A549 (cell line): ENCODE measurements around the gene CDK14.
"Not testable (repeated sequence)": the region's sequence is repeated elsewhere in the genome, so short reads cannot be mapped to it uniquely, and the experiment has no call there.

Experiments
- BCL3 ChIP-seq: fragments of >200 bp; sonication (Bioruptor Twin); formaldehyde crosslinking; IDR thresholded peaks from 3 replicates; pipeline ENCODE4 v1.6.1; 2016
- CTCF ChIP-seq: fragments of >200 bp; sonication (Bioruptor Twin); formaldehyde crosslinking; IDR thresholded peaks from 3 replicates; pipeline ENCODE4 v1.5.1; 2016
- E2F6 ChIP-seq: IDR thresholded peaks from 2 replicates; pipeline ENCODE4 v1.6.1; 2012; ENCODE audit warnings: low read depth, borderline replicate concordance
- EP300 ChIP-seq, 2 experiments: fragments of >200 bp; sonication (Bioruptor Twin); formaldehyde crosslinking; IDR thresholded peaks; 2 replicates in 1 of 2; 3 replicates in 1 of 2; pipeline ENCODE4 v1.6.1; 2016 to 2017
- ESRRA ChIP-seq: fragments of 150-350 bp; IDR thresholded peaks from 2 replicates; pipeline ENCODE4 v1.6.1; 2014; ENCODE audit warnings: mild to moderate bottlenecking, low read length, borderline replicate concordance
- FOSL2 ChIP-seq, 2 experiments: fragments of 450-650 bp in 1 of 2; fragments of >200 bp in 1 of 2; sonication (Bioruptor Twin) in 1 of 2; formaldehyde crosslinking; IDR thresholded peaks; 2 replicates each; pipeline versions ENCODE4 v1.5.0 to v1.6.1; 2016 to 2020; ENCODE audit warnings: mild to moderate bottlenecking in 1 of 2, moderate library complexity in 1 of 2
- HOXA7 ChIP-seq: fragments of 250-450 bp; sonication (Bioruptor Pico); IDR thresholded peaks from 2 replicates; pipeline ENCODE4 v1.5.0; 2020; ENCODE audit warnings: mild to moderate bottlenecking, moderate library complexity
- HOXB5 ChIP-seq: fragments of 250-450 bp; sonication (Bioruptor Pico); IDR thresholded peaks from 2 replicates; pipeline ENCODE4 v1.5.0; 2020; ENCODE audit warnings: mild to moderate bottlenecking, moderate library complexity
- JUNB ChIP-seq: fragments of >200 bp; sonication (Bioruptor Twin); formaldehyde crosslinking; IDR thresholded peaks from 2 replicates; pipeline ENCODE4 v1.6.1; 2016
- PBX3 ChIP-seq: IDR thresholded peaks from 2 replicates; pipeline ENCODE4 v1.6.1; 2012
- POLR2A ChIP-seq: IDR thresholded peaks from 2 replicates; pipeline ENCODE4 v1.6.1; 2012; ENCODE audit warnings: mild to moderate bottlenecking, low read length
- POLR2AphosphoS2 ChIP-seq: conservative IDR thresholded peaks from 2 replicates; pipeline ENCODE4 v1.6.1; 2012; ENCODE audit warnings: low read length, improper control_type of control experiment, inconsistent platforms
- REST ChIP-seq: fragments of 200-600 bp; sonication (generic); IDR thresholded peaks from 2 replicates; pipeline ENCODE4 v1.6.1; 2016; ENCODE audit warnings: antibody characterized with exemption, mild to moderate bottlenecking, moderate library complexity
- SREBF2 ChIP-seq: fragments of 450-650 bp; IDR thresholded peaks from 2 replicates; pipeline ENCODE4 v1.6.1; 2014; ENCODE audit warnings: mild to moderate bottlenecking, moderate library complexity

- not testable (repeated sequence) for TF ChIP-seq JUNB; HOXA7; SREBF2; POLR2A; BCL3; EP300 (IDR thresholded peaks at IDR 0.05); CTCF; HOXB5; REST; POLR2AphosphoS2; FOSL2 (IDR thresholded peaks at IDR 0.05); FOSL2 (CRISPR knock-in tag; IDR thresholded peaks at IDR 0.05); ESRRA; E2F6; PBX3
Measured at GRCh38 chr7:90639683-90640082, 43.6 kb downstream of the CDK14 start.
